HepG2 (cell line): ENCODE data around the gene HOXA13. TPM values are rescaled to one million over a fixed set of nuclear protein-coding genes. Genes with fewer than 3 reads are reported as not detected.
A peak's percentile ranks its signal among the peaks of the same experiment; 100 is the strongest.

ENCODE experiments used
- ATAC-seq: fragments of 200-7000 bp; cut with Tn5 transposase; 3 replicates; pipeline ENCODE4 v1.9.1; 2020; ENCODE audit warnings: mild to moderate bottlenecking, moderate library complexity
- BruUV-seq: library from RNA; stranded (reverse); fragments of 400-500 nt; replicated peaks from 2 replicates; lab custom pipeline; 2021; lab: Mats Ljungman, UMichigan
- CTCF ChIA-PET: fragments of 300-600 bp; formaldehyde crosslinking; extraction: SDS; loops from one replicate; lab custom pipeline; 2021; ENCODE audit warnings: low total read pairs, inconsistent platforms, low intra/inter-chr PET ratio; lab: Yijun Ruan, JAX
- POLR2A ChIA-PET: fragments of 350-600 bp; sonication (Branson Sonifier 250); formaldehyde crosslinking; loops from one replicate; lab custom pipeline; 2020; ENCODE audit warnings: antibody characterized with exemption, inconsistent platforms; lab: Yijun Ruan, JAX
- DNase-seq: peaks from one replicate; pipeline ENCODE4 v3.0.0-alpha.2; 2015; ENCODE audit warnings: low spot score
- FAIRE-seq: peaks from 3 replicates; lab custom pipeline; 2011; peaks lifted over from hg19 to GRCh38; lab: Jason Lieb, UNC
- H2AFZ ChIP-seq: one replicate; pipeline ENCODE4 v1.6.1; 2011; ENCODE audit warnings: low read length, inconsistent platforms
- H3K27ac ChIP-seq: fragments of 300-600 bp; 3 replicates; pipeline ENCODE4 v1.8.0; 2011; ENCODE audit warnings: mixed run types, mild to moderate bottlenecking, mixed read lengths, low read length, inconsistent platforms; ENCODE audit not compliant: insufficient read depth; ENCODE audit errors: extremely low read length
- H3K27me3 ChIP-seq, 2 experiments: fragments of 200-600 bp in 1 of 2; 2 replicates in 1 of 2; 3 replicates in 1 of 2; pipeline versions ENCODE4 v1.6.0 to v1.8.0; 2011; ENCODE audit warnings: low read length in 2 of 2, mild to moderate bottlenecking in 2 of 2, moderate library complexity in 2 of 2, inconsistent platforms in 1 of 2; ENCODE audit not compliant: insufficient read depth in 2 of 2, control insufficient read depth in 1 of 2
- H3K36me3 ChIP-seq, 2 experiments: fragments of 200-600 bp in 1 of 2; replicated peaks in 1 of 2; 2 replicates in 1 of 2; 3 replicates in 1 of 2; pipeline versions ENCODE4 v1.5.1 to v1.8.0; 2011; ENCODE audit warnings: low read length in 2 of 2, inconsistent platforms in 1 of 2; ENCODE audit not compliant: insufficient read depth in 2 of 2, control insufficient read depth in 1 of 2
- H3K4me1 ChIP-seq: 2 replicates; pipeline ENCODE4 v1.5.1; 2012; ENCODE audit warnings: low read length, inconsistent platforms; ENCODE audit not compliant: insufficient read depth
- H3K4me2 ChIP-seq: 2 replicates; pipeline ENCODE4 v1.6.0; 2011; ENCODE audit warnings: low read depth, low read length, inconsistent platforms
- H3K4me3 ChIP-seq, 3 experiments: fragments of 200-600 bp in 1 of 3; sonication (generic), shearing (Covaris generic) in 1 of 3; replicated peaks in 1 of 3; 2 replicates each; pipeline ENCODE4 v1.5.1; 2011 to 2016; ENCODE audit warnings: low read length in 3 of 3, inconsistent platforms in 2 of 3, low read depth in 2 of 3, mild to moderate bottlenecking in 2 of 3, control low read depth in 1 of 3, mixed read lengths in 1 of 3; ENCODE audit not compliant: insufficient read depth in 1 of 3
- H3K79me2 ChIP-seq: one replicate; pipeline ENCODE4 v1.6.1; 2011; ENCODE audit warnings: low read length, inconsistent platforms; ENCODE audit not compliant: insufficient read depth
- H3K9ac ChIP-seq: 2 replicates; pipeline ENCODE4 v1.6.0; 2011; ENCODE audit warnings: mild to moderate bottlenecking, low read depth, low read length, inconsistent platforms; ENCODE audit not compliant: insufficient read depth
- H3K9me3 ChIP-seq: 2 replicates; pipeline ENCODE4 v1.5.1; 2012; ENCODE audit warnings: mild to moderate bottlenecking, low read length
- H4K20me1 ChIP-seq: 2 replicates; pipeline ENCODE4 v1.6.0; 2011; ENCODE audit warnings: inconsistent platforms, mild to moderate bottlenecking, low read length, moderate library complexity; ENCODE audit not compliant: insufficient read depth
- ADNP ChIP-seq: sonication (generic); formaldehyde crosslinking; IDR thresholded peaks from 2 replicates; pipeline ENCODE4 v1.4.0; 2020; ENCODE audit warnings: missing genetic modification reagents
- IKZF1 ChIP-seq: fragments of 450-650 bp; IDR thresholded peaks from 2 replicates; pipeline ENCODE4 v1.7.1; 2016
- MYC ChIP-seq: sonication (generic); formaldehyde crosslinking; IDR thresholded peaks from 2 replicates; pipeline ENCODE4 v1.9.0; 2021; ENCODE audit warnings: missing genetic modification reagents, borderline replicate concordance
- NPAS2 ChIP-seq: sonication (generic); formaldehyde crosslinking; IDR thresholded peaks from 2 replicates; pipeline ENCODE4 v1.8.0; 2022; ENCODE audit warnings: mild to moderate bottlenecking, missing genetic modification reagents, borderline replicate concordance
- RCOR2 ChIP-seq: IDR thresholded peaks from 2 replicates; pipeline ENCODE4 v1.6.1; 2016; ENCODE audit warnings: missing biosample characterization, missing genetic modification reagents
- SOX6 ChIP-seq, 2 experiments: fragments of 450-650 bp in 1 of 2; sonication (generic) in 1 of 2; formaldehyde crosslinking in 1 of 2; IDR thresholded peaks; 2 replicates each; pipeline versions ENCODE4 v1.4.0 to v1.6.1; 2017 to 2020; ENCODE audit warnings: antibody characterized with exemption in 1 of 2, mild to moderate bottlenecking in 1 of 2, missing genetic modification reagents in 1 of 2
- SP5 ChIP-seq: IDR thresholded peaks from 2 replicates; pipeline ENCODE4 v1.6.1; 2016; ENCODE audit warnings: low read depth, borderline replicate concordance
- SRSF9 ChIP-seq: fragments of 200-400 bp; formaldehyde crosslinking; IDR thresholded peaks from 2 replicates; pipeline ENCODE4 v1.6.1; 2018; ENCODE audit warnings: borderline replicate concordance, mild to moderate bottlenecking, low read depth, low read length; ENCODE audit not compliant: insufficient read depth, poor library complexity, severe bottlenecking
- ZNF333 ChIP-seq: sonication (generic); formaldehyde crosslinking; IDR thresholded peaks from 2 replicates; pipeline ENCODE4 v1.4.0; 2020; ENCODE audit warnings: mild to moderate bottlenecking, missing genetic modification reagents, borderline replicate concordance
- ZNF337 ChIP-seq: sonication (generic); formaldehyde crosslinking; IDR thresholded peaks from 2 replicates; pipeline ENCODE4 v1.5.1; 2020; ENCODE audit warnings: missing genetic modification reagents, low read depth, mild to moderate bottlenecking, borderline replicate concordance
- ZNF552 ChIP-seq: sonication (generic); formaldehyde crosslinking; IDR thresholded peaks from 2 replicates; pipeline ENCODE4 v1.9.0; 2022; ENCODE audit warnings: missing genetic modification reagents, mild to moderate bottlenecking, borderline replicate concordance
- WGBS: methylation state at CpG from one replicate; pipeline ENCODE4 v1.1.6; 2017; ENCODE audit warnings: low lambda C conversion rate; 5-methylcytosine and 5-hydroxymethylcytosine counted together
- in situ Hi-C: cut with HindIII; loops from 2 replicates; pipeline ENCODE4 v1.10.0; 2017; ENCODE audit warnings: low pct_unique_long_range_greater_than_20kb; ENCODE audit not compliant: extremely low pct_ligation_motif_present
- intact Hi-C: fragments of 100-400 bp; cut with micrococcal nuclease; formaldehyde crosslinking; loops from one replicate; pipeline ENCODE4 v1.10.0; 2022; ENCODE audit not compliant: unreplicated experiment
- polyA plus RNA-seq, 8 experiments: library from polyadenylated mRNA; depleted of rRNA in 3 of 8; stranded (reverse) in 7 of 8; unstranded in 1 of 8; fragments of >200 nt; fragmentation: Illumina TruSeq in 4 of 8; extraction: Trizol in 4 of 8; gene quantifications; 2 replicates each; pipeline versions ENCODE4 v1.2.1 to v1.2.3, GENCODE V29; 2011 to 2016; ENCODE audit warnings: low read depth in 4 of 8, missing spikeins in 1 of 8, mixed read lengths in 1 of 8; ENCODE audit not compliant: insufficient read depth in 1 of 8
- total RNA-seq, 5 experiments: library from RNA; depleted of rRNA; stranded (reverse); fragments of >200 nt; fragmentation: Illumina TruSeq; extraction: Trizol; gene quantifications; 2 replicates each; pipeline ENCODE4 v1.2.3, GENCODE V29; 2016; ENCODE audit warnings: low read depth in 1 of 5
- TF ChIP-seq, protein P1 (sequence below): sonication (generic); formaldehyde crosslinking; IDR thresholded peaks from 2 replicates; pipeline ENCODE4 v1.9.0; 2021; ENCODE audit warnings: missing genetic modification reagents, borderline replicate concordance
- TF ChIP-seq, protein P2 (sequence below): sonication (generic); formaldehyde crosslinking; IDR thresholded peaks from 2 replicates; pipeline ENCODE4 v1.5.1; 2020; ENCODE audit warnings: mild to moderate bottlenecking, missing genetic modification reagents, moderate library complexity
- TF ChIP-seq, protein P3 (sequence below): sonication (generic); formaldehyde crosslinking; IDR thresholded peaks from 2 replicates; pipeline ENCODE4 v1.5.0; 2020; ENCODE audit warnings: missing genetic modification reagents

HOXA13 gene
- total and polyA plus RNA-seq, 2 of the 13 experiments (the other 11 are each of a cell fraction or from before 2014, with no cell fraction given): 0.01 to 0.04 TPM

DNA sequence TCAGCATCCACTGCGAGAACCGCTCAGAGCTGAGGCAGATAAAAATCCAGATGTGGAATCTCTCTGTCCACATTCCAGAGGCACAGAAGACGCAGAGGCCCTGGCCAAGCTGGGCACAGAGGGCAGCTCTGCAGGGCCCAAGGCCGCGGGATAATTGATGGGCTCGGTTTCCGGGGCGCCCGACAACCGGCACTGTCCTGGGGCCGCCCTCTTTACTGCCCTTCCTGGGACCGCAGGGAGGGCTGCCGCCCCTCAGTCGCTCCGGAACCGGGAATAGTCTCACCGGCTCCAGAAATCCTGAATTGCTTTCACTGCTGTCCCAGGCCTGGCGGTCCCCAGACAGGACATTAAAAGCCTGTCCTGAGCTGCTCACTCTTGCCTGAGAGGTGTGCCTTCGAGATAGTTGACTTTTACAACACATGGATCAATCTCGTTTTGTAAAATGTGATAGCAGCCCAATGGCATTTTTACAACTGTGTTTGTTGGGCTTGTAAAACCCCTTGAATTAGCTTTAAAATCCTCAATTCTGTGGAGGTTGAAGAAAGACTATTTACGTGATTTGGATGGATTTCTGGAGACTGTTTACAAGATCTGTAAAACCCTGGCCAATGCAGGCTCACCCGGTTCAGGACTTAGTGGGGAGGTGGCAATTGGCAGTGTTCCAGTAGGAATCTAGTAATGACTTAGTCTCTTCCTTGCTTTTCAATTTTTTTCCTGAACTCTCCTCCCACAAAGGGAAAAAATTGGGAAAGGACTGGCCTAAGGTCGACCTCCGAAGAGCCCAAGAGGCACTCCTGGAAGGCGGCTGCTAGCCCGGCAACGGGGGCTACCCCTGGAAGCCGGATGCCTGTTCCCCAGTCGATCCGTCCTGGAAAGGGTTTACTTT is 50.9 kb downstream of the HOXA13 start:
- in situ Hi-C loops: no loop called here
- peaks cover 5% of the 10 kb centered on the region for H3K79me2 ChIP-seq
- H2AFZ ChIP-seq: no peak overlapping the region
- peaks cover 36% of the 10 kb centered on the region for H3K4me1 ChIP-seq
- FAIRE-seq (no peak), DNase-seq (no peak), ATAC-seq (no peak)
- no peaks in the 10 kb centered on the region for H4K20me1 ChIP-seq
- H3K9me3 ChIP-seq: no peaks in the 10 kb centered on the region
- H3K4me2 ChIP-seq: peak overlapping the region; percentile 88
- BruUV-seq: no TSS peak
- no peaks in the 10 kb centered on the region; a peak in 2 of 5 replicates for H3K36me3 ChIP-seq
- intact Hi-C loops: no loop called here
- WGBS: 60% methylated on average over 23 of the region's 30 CpGs
- peaks cover 0 to 28% of the 10 kb centered on the region in 2 experiments; a peak in 4 of 5 replicates for H3K27me3 ChIP-seq
- no peak overlapping the region for H3K27ac ChIP-seq
- peak overlapping the region; percentile 15; the same call in 1 of the 2 replicates for H3K9ac ChIP-seq
- ChIA-PET CTCF (no interaction called here), POLR2A (interaction anchor here (1.2 to 1.8 kb wide), 3 partner anchors 27 to 285 kb away, joined by 3 to 7 read pairs (median 6); partner anchors contain the start of gene SKAP2)
- H3K4me3 ChIP-seq: peak overlapping the region; percentile 80 to 88 (median 85)
- 0 out of 2 replicates have a peak, but pooled peaks have one; percentile 10 for TF ChIP-seq ZNF337 (CRISPR knock-in tag)
- TF ChIP-seq NPAS2 (CRISPR knock-in tag): no peak
- TF ChIP-seq RCOR2 (CRISPR knock-in tag): no peak
- TF ChIP-seq, protein P1, sequence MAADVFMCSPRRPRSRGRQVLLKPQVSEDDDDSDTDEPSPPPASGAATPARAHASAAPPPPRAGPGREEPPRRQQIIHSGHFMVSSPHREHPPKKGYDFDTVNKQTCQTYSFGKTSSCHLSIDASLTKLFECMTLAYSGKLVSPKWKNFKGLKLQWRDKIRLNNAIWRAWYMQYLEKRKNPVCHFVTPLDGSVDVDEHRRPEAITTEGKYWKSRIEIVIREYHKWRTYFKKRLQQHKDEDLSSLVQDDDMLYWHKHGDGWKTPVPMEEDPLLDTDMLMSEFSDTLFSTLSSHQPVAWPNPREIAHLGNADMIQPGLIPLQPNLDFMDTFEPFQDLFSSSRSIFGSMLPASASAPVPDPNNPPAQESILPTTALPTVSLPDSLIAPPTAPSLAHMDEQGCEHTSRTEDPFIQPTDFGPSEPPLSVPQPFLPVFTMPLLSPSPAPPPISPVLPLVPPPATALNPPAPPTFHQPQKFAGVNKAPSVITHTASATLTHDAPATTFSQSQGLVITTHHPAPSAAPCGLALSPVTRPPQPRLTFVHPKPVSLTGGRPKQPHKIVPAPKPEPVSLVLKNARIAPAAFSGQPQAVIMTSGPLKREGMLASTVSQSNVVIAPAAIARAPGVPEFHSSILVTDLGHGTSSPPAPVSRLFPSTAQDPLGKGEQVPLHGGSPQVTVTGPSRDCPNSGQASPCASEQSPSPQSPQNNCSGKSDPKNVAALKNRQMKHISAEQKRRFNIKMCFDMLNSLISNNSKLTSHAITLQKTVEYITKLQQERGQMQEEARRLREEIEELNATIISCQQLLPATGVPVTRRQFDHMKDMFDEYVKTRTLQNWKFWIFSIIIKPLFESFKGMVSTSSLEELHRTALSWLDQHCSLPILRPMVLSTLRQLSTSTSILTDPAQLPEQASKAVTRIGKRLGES (CRISPR knock-in tag): no peak
- TF ChIP-seq SOX6 (IDR thresholded peaks at IDR 0.05): no peak
- no peak for TF ChIP-seq SOX6 (CRISPR knock-in tag; IDR thresholded peaks at IDR 0.05)
- TF ChIP-seq ZNF333: 0 out of 2 replicates have a peak, but pooled peaks have one; percentile 49
- TF ChIP-seq MYC: no peak
- no peak for TF ChIP-seq IKZF1
- TF ChIP-seq ADNP (CRISPR knock-in tag): no peak
- TF ChIP-seq SRSF9: no peak
- TF ChIP-seq, protein P2, sequence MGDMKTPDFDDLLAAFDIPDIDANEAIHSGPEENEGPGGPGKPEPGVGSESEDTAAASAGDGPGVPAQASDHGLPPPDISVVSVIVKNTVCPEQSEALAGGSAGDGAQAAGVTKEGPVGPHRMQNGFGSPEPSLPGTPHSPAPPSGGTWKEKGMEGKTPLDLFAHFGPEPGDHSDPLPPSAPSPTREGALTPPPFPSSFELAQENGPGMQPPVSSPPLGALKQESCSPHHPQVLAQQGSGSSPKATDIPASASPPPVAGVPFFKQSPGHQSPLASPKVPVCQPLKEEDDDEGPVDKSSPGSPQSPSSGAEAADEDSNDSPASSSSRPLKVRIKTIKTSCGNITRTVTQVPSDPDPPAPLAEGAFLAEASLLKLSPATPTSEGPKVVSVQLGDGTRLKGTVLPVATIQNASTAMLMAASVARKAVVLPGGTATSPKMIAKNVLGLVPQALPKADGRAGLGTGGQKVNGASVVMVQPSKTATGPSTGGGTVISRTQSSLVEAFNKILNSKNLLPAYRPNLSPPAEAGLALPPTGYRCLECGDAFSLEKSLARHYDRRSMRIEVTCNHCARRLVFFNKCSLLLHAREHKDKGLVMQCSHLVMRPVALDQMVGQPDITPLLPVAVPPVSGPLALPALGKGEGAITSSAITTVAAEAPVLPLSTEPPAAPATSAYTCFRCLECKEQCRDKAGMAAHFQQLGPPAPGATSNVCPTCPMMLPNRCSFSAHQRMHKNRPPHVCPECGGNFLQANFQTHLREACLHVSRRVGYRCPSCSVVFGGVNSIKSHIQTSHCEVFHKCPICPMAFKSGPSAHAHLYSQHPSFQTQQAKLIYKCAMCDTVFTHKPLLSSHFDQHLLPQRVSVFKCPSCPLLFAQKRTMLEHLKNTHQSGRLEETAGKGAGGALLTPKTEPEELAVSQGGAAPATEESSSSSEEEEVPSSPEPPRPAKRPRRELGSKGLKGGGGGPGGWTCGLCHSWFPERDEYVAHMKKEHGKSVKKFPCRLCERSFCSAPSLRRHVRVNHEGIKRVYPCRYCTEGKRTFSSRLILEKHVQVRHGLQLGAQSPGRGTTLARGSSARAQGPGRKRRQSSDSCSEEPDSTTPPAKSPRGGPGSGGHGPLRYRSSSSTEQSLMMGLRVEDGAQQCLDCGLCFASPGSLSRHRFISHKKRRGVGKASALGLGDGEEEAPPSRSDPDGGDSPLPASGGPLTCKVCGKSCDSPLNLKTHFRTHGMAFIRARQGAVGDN: peak; percentile 45; the same call in 1 of the 2 replicates
- TF ChIP-seq, protein P3, sequence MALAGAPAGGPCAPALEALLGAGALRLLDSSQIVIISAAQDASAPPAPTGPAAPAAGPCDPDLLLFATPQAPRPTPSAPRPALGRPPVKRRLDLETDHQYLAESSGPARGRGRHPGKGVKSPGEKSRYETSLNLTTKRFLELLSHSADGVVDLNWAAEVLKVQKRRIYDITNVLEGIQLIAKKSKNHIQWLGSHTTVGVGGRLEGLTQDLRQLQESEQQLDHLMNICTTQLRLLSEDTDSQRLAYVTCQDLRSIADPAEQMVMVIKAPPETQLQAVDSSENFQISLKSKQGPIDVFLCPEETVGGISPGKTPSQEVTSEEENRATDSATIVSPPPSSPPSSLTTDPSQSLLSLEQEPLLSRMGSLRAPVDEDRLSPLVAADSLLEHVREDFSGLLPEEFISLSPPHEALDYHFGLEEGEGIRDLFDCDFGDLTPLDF (CRISPR knock-in tag): no peak
- no peak for TF ChIP-seq ZNF552 (CRISPR knock-in tag)
- TF ChIP-seq SP5 (CRISPR knock-in tag): no peak
